Stromal cell of bone marrow (primary cell): ENCODE results near the gene MSMO1.
"Not testable (repeated sequence)": the region's sequence is repeated elsewhere in the genome, so short reads cannot be mapped to it uniquely, and the experiment has no call there.

ENCODE experiments used
- DNase-seq: peaks from one replicate; pipeline ENCODE4 v3.0.0-alpha.2; 2012; ENCODE audit warnings: low read depth

Gene MSMO1

GRCh38 chr4:165327211-165328100 is at the start of gene MSMO1:
Gene MSMO1 (plus strand): TSS chr4:165327669. CDS start chr4:165333371, 5,702 bp downstream.
- peak; percentile 99 for DNase-seq

DNA sequence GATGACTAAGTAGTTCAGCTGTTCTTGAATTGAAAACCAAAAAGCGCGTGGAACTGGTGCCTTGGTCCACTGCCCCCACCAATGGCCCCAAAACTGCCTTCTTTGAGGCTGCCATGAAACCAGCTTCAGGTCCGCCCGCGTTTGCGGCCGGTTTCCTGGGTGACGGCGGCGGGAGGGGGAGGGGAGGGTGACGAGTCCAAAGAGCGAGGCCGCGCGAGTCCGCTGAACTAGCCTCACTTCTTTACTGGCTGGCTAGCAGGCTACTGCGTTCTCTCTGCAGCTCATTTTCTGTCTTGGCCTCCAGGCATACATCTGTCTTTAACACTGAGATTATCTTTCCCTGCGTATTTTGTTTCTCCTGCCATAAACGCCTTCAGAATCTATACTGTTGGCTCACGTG is 47.9 kb upstream of the MSMO1 start:
- not testable (repeated sequence) for DNase-seq

- not testable (repeated sequence) for DNase-seq
These were observed 42.8 kb upstream of the MSMO1 start for GRCh38 chr4:165284697-165285096.

- not testable (repeated sequence) for DNase-seq
These were observed 40.7 kb upstream of the MSMO1 start for GRCh38 chr4:165286619-165287340.

GRCh38 chr4:165288226-165288625 is 39.2 kb upstream of the MSMO1 start:
- DNase-seq = no peak

DNA sequence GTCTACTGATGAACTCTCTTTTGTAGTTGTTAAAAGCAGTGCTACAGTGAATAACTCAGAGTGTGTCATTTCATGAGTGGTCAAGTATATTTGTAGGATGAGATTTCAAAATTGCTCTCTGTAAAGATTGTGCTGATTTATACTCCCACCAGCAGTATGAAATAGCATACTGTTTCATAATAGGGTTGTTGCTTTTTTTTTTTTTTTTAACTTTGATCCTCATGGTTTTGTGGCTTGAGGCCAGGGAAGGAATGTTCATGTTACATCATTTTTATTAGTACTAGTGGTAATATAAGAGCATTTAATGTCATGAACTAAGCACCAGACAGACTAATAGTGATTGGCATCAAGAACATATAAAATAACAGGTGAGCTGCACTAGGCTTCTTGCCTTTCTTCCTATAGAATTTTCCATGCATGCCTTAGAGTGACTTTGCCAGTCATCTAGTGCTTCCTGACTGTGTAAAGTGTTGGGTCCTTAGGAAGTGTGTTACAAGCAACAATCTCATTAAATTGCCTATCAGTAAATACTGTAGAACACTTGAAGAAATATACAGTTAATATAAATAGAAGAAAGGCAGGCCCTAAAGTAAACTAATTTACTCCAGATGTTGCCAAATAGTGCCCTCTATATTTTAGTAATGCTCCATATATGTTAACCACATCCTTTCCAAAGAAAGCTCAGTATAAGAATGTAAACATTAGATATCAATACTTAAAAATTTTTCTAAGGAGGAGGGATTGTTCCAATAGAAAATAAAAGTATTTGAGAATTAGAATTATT is 38.6 kb upstream of the MSMO1 start:
- peak; percentile 37 for DNase-seq

DNA sequence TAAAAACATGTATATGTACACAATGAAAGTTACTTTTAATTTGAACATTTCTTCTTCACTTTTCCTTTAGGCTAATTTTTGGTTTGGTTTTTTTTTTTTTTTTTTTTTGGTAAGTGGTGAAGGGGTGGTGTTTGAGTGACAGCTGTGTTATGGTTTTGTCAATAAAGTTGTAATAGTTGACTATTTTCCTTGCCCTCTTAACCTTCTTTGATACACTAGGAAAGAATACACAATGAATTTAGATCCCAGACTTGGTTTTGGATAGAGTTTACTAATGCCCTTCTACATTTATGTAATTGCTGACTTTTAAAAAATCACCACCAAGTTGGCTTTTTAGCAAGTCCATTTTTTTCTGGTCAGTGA is 38.1 kb upstream of the MSMO1 start:
- no peak for DNase-seq

DNA sequence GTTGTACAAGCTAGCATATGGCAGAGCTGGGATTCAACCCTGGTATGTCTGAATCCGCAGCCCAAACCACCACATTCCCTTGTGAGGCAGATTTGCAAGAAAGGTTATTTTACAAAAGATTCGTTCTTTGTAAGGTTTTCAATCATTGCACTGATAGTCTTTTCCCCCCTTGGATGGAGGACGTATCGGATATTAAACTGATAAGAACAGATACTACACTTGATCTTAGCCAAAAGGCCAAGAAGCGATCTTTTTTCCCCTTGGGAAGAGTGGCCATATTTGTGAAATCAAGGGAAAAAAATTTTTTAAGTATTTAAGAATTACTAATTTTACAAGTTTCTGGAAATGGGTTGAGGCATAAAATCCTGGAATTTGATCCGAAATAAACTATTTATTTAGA is 34.4 kb upstream of the MSMO1 start:
- DNase-seq = no peak

DNA sequence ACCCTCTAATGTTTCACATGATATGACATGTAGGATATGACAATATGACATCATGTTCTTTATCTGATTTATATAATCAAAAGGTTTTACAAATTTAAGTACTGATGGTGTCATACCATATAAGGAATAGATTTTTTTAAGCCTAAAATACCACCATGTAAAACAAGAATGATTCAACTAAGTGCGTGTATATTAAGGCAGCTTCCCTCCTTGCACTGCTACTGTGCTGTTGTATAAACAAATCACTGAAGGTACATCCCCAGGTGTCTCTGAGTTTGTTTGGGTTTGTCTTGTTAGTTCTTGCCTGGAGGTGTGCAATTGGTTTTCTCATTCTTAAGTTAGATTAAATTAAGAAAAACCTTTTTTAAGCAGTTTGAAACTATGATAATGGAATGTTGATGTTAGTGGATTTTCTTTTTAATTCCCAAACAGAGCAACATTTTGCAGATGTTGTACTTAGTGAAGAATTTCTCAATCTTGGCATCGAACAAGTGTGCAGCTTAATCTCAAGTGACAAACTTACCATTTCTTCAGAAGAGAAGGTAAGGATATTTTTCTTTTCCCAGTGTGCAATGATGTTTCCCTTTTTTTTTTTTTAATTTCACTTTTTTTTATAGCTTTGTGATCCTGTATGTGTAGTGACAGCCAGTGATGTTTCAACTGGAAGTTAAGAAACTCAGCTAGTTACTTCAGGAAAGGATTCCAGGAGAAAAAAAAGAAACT is 33.4 kb upstream of the MSMO1 start:
- DNase-seq = no peak

DNA sequence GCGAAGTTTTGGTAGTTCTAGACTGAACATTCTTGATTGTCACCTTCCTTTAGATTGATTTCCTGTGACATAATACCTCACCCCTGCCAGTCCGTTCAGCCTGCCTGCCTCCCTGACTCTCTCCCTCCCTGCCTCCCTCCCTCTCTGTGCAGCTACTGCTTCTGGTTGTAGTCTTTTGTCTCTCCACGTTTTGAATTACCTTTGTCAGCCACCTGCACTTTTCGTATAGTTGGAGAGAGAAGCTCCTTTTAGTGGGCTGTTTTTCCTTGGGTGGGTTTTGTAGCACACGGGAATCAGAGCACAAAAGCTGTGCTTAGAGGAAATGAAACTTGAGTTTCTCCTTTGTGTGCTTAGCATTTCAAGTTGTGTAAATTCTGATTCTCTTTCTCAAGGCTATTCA is 32.6 kb upstream of the MSMO1 start:
- DNase-seq = no peak

DNA sequence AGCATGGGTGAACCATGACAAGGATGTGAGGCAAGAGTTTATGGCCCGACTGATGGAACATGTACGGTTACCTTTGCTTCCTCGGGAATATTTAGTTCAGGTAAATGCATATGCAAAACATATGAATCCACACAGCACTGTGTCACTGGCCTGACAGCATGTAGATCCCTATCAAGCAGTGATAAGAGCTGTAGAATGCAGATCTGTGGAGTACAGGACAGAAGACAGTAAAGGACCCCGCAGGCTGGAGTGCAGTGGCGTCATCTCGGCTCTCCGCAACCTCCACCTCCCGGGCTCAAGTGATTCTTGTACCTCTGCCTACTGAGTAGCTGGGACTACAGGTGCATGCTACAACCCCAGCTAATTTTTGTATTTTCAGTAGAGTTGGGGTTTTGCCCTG is 29.8 kb upstream of the MSMO1 start:
- DNase-seq = no peak

DNA sequence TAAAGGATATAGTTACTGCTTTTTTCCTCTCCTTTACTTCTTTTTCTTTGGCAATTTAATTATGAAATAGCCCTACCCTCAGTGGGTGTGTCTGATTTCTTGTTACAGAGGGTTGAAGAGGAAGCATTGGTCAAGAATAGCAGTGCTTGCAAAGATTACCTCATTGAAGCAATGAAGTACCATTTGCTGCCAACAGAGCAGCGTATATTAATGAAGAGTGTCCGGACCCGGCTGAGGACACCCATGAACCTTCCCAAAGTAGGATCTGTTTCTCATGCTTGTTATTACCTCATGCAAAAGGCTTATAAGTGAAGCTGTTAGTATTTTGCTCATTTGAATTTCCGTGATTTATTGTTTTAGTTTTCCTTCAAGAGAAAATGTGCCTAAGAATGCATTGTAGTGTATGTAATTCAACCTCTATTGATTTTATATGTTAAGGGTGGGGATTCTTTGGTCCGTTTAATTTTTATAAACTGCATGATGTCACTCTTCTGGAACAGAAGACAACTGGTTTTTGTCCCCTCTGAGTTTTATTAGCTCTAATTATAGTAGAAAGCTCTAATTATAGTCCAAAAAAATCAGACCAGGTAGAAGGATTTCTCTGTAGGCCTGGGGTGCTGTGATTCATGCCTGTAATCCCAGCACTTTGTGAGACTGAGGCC is 27.9 kb upstream of the MSMO1 start:
- no peak for DNase-seq

GRCh38 chr4:165301833-165302232 is 25.6 kb upstream of the MSMO1 start:
- no peak for DNase-seq

GRCh38 chr4:165302658-165303057 is 24.8 kb upstream of the MSMO1 start:
- DNase-seq = no peak

DNA sequence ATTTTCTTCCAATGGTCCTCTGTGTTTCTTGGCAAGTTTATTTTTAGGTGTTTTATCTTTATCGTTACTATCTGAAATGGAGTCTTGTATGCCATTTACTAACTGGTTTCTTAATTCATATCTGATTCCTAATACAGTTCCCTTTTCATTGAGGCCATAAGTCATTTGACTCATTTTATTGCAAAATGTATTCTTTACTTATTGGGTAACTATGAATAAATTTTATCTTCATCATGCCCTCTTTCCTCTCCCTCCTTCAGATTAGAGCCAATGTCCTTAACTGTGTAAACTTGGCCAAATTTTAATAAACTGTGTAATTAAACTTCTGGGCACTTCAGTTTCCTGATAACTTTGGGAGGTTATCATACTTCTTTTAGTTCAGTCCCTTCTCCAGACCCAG is 19.3 kb upstream of the MSMO1 start:
- no peak for DNase-seq

DNA sequence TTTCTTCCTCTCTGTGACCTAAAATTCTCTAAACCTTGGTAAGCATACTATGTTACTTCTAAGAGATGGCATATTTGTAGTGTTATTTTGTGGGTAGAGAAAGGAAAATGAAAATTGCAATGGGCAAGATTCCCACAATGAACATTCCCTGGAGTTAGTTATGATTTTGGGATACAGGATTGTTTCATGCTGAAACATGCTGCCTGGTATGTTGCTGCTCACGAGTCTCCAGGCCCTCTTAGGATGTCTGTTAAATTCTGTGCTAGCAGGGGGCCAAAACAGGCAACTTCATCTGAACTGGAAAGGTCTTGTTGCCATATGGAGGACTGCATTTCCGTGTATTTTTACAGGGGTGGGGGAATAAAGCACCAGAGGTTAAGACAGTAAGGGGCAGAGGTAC is 18.9 kb upstream of the MSMO1 start:
- no peak for DNase-seq

DNA sequence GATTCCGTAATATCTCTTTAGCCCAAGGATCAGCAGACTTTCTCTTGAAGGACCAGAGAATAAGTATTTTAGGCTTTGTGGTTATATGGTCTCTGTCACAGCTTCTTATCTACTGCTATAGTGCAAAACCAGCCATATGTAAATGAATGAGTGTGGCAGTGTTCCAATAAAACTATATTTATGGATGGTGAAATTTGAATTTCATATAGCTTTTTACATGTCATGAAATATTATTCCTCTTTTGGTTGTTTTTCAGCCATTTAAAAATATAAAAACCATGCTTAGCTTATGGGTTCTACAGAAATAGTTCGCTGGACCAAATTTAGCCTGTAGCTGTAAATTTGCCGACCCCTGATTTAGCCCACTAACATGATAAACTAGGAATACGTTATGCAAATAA is 18.0 kb upstream of the MSMO1 start:
- no peak for DNase-seq

DNA sequence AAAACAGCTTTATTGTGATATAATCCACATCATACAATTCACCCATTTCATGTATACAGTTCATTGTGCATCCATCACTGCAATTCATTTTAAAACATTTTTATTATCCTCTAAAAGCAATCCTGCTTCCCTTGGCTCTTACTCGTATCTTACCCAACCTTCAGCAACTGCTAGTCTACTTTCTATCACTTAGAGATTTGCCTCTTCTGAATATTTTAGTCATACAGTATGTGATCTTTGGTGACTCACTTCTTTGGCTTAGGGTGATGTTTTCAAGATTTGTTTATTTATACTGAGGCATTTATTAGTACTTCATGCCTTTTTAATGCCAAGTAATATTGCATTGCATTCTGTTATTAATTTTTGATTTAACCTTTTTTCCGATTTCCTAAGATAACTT is 15.0 kb upstream of the MSMO1 start:
- DNase-seq = no peak

GRCh38 chr4:165319030-165319429 is 8.4 kb upstream of the MSMO1 start:
- no peak for DNase-seq

- no peak for DNase-seq
These were observed 8.0 kb upstream of the MSMO1 start for GRCh38 chr4:165319509-165319908.

DNA sequence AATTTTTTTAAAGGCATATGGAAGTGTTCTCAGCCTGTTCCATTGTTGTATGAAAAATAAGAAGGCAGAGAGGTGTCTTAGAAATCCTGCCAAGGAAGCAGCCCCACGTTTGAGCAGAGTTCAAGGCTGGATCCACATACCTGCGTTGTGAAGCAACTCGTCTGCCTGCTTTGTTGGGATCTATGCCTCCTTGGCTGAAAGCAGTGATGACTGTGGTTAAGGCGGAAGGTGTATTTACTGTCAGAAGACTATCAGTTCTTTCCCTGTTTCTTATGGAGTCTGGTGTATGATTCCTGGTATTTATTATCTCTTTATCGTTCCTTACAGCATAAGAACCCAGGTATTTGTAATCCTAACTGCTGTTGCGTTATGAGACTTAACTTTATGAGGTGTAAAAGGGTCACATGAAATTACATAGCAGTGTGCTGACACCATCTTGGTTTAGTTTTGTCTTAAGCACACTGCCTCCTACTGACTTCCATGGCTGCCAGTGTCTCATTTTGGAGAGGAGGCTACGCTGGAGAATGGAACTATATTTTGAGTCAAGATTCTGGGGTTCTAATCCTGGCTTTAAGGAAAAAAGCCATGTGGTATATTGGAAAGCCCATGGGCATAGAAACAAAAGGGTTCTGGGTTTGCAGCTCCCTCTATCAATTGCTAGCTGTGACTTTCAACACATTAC is 3.1 kb upstream of the MSMO1 start:
- DNase-seq = no peak
